GF-D8 (cell line): ENCODE results near the gene BMP8B.
"Not testable (repeated sequence)": the region's sequence is repeated elsewhere in the genome, so short reads cannot be mapped to it uniquely, and the experiment has no call there.

Experiments
- DNase-seq: peaks from one replicate; lab custom pipeline; 2025; lab: John Stamatoyannopoulos, UW

The BMP8B gene

DNA sequence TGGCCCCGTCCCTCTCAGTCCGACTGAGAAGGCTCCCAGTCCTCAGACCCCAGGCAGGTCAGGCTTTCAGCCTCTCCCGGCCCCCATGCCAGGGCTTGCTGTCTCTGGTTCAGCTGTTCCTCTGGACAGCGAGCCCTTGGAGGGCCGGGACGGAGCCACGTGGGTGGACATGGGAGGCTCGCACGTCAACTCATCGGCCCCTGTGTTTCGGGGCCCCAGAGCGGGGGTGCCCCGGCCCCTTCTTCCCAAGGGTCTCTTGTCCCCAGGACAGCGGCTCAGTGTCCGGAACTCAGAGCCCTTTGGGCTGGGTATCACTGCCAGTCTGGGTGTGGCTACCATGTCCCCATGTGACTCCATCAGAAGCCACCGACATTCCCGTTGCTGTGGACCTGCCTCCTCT, 10.8 kb downstream of the BMP8B start:
- not testable (repeated sequence) for DNase-seq

DNA sequence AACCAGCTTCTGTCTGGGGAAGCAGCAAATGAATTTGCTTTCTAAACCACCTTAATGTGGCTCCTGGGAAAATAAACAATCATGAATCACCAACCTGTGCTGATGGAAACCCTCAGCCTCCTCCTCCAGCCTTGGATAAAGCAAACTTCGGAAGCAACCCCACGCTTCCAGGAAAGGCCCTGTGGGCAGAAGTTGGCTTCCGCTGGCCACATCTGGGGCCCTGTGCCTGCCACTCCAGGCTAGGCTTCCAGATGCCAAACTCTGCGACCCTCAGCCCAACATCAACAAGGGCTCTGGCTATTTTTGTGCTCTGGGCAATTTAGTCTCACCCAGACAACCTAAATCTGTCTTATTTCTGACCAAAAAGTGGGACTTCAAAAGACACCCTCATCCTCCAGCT, 11.4 kb downstream of the BMP8B start:
- DNase-seq: no peak

DNA sequence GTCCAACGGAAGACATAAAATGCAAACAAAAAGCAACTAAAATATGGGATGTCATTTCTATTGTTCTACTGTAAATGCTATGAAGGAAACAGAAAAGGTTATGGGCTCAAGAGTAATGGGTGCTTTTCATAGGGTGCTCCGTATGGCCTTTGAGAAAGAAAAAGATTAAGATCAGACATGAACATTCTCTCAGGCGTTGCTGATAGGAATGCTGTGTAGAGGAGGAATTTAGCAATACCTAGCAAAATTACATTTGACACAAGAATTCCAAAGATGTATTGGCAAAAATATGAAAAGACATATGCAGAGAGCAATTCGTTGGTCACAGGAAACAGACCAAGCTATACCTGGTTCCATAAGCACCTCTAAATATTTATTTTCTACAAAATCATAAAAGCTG, 11.8 kb downstream of the BMP8B start:
- no peak for DNase-seq

DNA sequence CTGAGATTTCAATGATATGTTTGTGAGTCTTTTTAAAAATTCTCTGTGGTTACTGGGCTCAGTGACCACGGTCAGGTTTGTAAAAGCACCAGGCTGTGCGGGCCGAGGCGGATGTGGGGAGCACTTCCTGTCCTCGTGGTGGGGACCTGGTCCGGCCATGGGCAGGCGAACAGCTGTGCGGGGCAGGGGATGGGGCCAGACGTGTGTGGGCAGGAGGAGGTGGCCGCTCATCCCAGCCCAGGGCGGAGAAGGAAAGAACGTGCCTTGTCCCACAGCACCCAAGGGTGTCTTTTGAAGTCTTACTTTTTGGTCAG, 12.3 kb downstream of the BMP8B start:
- no peak for DNase-seq

DNA sequence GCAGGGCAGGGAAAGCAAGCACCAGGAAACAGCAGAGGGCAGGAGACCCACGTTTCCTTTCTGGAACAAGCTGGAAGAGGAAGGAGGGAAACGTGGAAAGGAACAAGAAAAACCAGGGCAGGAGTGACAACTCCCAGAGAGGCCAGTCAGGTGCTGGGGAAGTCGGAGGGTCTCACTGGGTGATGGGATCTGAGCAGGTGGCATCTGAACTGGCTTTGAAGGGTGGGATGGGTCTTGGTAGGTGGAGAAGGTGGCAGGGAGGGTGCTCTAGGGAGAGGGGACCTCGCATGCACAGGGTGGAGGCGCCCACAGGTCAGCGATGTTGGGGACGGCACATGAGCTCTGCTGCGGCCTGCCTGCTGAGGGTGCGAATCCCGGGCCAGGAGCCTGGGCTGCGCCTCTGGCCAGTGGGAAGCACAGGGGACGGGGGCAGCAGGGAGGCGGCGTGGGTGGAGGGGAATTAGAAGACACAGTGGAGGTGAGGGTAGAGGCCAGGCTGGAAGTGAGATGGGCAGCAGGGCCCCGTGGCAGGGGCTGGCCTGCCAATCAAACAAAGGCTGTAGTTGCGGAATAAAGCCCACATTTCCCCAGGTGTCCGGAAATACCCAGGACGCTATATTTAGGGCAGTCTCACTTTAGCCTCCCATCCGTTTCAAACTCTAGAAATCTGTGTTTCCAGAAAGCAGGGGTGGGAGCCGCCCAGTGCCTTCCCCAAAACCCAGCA, 12.8 kb downstream of the BMP8B start:
- DNase-seq: not testable (repeated sequence)

DNA sequence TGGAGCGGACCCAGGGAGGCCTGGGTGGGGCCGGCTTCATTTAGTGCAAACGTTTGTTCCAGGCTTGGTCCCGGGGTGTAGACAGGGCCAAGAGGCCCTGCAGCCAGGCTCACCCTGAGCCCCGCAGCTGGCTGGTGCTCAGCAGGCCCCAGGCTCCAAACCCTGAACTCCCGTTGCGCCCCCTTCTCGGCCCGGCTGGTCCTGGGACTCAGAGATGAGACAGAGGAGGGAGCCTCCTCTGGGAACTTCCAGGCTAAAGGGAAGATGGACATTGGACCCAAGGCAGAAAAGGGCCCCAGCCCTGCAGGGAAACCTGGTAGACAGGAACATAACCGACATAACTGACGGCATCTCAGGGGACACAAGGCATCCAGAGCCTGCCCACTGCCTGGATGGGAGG, 13.5 kb downstream of the BMP8B start:
- not testable (repeated sequence) for DNase-seq

DNA sequence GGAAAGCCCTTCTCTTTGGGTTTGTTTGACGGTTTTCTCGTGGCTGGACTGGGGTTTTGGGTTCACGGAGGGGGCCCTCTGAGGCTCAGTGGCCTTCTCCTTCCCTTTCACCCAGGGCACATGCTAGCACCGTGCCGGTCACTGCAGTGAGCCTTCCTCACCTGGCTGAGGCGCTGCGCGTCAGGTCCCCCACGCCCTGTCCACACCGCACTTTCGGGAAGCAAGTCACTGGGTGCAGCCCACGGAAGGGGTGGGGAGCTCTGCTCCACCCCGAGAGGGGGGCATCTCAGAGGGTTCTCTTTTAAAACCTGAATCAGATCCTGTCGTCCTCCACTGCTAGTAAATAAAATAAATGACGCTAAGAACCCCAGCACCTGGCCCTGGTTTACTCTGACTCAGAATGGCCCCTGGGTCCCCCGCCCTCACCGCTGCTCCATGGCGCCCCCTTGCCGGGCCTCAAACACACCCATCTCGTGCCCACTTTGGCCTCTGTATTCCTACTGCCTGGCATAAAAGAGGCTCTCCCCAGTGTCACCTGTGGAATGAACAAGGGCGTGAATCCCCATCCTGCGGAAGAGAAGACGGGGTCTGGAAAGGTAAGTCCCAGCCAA, 15.2 kb downstream of the BMP8B start:
- not testable (repeated sequence) for DNase-seq

DNA sequence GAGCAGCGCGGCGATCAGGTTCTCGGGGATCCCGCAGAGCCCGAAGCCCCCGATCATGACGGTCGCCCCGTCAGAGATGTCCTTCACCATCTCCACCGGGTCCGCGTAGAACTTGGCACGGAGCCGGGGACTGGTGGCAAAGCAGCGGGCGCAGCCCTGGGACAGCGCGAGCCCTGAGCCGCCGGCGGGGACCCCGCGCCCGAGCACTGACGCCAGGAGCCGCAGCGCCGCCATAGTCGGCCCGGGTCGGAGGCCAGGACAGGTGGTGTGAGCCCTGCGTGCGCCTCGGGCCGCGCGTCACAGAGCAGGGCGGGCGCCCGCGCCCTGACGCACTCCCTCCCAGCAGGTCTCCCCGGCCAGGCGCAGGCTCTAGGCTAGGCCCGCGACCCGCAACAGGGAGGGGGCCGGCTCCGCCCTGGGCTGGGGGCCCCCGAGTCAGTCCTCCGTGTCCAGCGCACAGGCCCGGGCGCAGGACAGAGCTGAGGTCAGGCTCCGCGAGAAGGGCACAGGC, 17.6 kb downstream of the BMP8B start, which contains the start of gene OXCT2:
TSS of gene OXCT2 (minus strand) at position 327 of the 511 bp plus-strand sequence. CDS start at position 234, 93 bp downstream.
- DNase-seq: not testable (repeated sequence)

DNA sequence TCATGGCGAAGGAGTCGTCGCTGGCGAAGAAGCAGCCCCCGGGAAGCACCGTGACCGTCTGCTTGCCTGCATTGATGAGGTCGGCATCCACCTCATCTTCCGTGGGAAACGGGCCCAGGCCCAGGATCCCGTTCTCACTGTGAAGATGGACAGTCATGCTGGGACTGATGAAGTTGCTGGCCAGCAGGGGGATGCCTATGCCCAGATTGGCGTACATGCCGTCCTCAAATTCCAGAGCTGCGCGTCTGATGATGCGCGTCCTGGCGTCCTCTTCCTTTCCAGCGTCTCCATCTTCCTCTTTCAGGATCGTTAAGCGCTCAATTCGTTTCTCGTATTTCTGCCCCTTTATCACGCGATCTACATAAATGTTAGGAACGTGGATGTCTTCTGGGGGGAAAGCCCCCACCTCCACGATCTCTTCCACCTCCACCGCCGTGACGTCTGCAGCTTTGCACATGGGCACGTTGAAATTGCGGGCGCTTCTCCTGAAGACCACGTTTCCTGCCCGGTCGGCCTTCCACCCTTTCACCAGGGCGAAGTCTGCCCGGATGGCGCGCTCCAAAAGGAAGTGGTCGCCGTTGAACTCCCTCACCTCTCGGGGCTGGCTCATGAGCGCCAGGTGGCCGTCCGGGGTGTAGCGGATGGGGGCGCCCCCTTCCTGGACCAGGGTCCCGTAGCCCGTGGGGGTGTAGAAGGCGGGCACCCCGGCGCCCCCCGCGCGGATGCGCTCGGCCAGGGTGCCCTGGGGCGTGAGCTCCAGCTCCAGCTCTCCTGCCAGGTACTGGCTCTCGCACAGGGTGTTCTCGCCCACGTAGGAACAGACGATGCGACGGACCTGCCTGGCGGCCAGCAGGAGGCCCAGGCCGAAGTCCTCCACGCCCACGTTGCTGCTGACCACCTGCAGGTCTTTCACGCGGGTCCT, 18.3 kb downstream of the BMP8B start:
- DNase-seq: not testable (repeated sequence)

DNA sequence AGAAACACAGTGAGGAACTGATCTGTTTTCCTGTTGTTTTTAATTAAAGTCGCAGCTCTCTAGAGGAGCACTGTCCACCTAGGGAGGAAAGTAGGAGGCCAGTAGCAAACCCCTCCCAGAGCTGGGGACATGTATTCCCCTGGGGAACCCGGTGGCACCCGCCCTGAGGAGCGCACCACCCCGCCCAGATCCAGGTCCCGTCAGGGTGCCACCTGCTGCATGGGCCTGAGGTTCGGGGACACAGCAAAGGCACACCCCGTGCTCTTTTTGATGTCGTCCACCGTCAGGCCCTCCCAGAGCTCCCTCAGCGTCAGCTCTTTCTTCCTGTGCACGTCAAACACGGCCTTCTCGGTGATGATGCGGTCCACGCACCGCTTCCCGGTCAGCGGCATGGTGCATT, 19.2 kb downstream of the BMP8B start:
- not testable (repeated sequence) for DNase-seq

DNA sequence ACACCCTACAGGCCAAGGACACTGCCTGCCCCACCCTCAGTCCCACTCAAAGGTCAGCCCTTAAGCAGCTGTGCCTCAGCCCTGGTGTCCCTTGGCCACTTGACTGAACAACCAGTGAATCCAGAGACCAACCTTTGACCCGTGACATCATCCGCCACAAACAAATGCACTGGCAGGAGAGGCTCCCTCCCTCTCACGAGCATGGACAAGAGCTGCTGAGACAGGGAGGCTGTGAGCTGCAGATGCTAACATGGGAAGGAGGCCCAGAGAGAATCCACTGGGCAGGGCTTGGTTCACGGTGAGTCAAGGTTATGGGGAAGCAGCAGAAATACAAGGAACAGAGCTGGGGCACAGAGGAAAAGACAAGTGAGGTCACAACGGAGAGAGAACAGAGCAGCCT, 22.2 kb downstream of the BMP8B start:
- not testable (repeated sequence) for DNase-seq

DNA sequence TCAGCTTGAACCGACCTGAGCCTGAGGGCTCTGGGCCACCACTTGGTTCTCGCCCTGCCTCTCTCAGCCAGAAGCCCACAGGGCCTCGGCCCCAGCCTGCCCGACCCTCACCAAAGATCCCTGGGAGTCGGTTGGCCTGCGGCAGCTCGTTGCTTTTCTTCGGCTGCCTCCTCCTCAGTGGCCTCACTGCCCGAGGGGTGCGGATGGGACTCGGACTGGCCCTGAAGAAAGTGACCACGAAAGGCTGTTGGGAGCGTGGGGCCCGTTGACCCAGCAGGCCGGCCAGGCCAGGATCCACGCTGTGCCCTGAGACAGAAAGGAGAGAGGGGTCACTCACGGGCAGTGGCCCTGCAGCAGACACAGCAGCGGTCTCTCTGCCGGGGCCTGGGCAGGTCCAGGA, 24.2 kb downstream of the BMP8B start:
- DNase-seq: not testable (repeated sequence)

DNA sequence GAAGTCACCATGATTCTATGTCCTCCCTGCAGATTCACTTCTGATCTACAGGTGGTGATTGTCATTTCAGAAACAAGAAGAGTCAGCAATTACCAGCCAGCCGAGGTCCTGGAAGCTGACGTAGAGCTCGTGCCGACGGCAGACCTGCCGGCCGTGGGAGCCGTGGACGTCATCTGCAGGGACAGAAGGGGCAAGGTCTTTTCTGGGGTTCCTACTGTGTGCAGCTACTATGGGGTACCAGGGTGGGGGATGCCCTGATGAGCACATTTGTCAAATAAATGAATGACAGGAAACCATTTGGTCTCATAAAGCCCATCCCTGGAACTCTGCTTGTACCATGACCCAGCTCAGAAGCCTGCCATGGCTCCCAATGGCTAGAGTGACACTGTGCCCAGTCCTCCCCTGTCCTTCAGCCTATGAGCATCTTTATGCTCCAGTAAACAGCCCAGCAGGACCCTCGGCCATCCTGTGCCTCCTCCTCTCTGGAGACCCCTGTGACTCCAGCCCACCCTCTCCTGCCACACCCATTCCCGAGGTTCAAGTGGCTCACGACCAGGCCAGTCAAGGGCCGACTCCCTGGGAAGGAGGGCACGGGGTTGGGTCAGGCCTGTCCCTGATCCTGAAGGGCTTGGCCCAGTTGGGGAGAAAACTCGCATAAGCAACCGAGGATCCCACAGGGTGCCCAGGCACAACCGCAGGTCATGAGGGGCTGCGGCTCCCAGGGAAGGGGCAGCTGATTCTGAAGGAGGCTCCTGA, 24.9 kb downstream of the BMP8B start:
- DNase-seq: not testable (repeated sequence)

DNA sequence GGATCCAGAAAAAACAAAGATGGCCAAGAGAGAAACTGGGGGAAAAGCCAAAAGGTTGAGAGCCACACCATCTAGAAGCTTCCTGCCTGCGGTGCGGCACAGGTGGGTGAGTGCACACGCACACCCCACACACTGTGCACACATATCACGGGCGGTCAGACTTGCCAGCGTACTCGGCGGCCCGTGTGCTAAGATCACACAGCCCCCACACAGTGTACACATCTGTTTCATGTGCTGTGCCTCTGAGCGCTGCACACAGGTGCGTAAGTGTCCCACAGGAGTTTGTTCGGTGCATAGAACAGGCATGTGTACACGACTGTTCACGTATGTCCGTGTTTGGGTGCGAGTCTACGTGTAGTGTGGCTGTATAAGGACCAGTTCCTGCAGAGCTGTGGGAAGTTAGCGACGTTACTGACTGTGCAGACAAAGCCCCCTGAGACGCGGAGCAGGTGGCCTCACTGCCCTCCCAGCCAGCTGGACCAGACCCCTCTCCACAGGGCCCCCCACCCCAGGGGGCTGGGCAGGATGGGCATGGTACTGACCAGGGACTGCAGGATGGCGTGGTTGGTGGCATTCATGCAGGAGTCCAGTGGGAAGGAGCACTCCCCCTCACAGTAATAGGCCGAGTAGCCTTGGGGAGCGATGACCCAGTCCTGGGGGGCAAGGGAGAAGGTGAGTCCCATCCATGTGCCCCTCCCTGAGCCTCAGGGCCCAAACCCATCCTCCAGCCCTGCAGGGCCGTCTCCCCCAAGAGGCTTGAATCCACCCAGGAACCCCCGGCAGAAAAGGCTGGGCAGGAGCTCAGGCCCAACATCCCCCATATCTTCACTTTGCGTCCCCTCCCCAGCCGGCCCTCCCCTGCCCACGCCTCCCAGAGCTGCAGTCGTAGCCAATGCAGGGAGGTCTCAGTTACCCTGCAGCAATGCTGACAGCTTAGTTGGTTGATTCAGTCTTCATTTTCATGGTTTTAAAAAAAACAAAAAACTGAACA, 25.8 kb downstream of the BMP8B start:
- no peak for DNase-seq

DNA sequence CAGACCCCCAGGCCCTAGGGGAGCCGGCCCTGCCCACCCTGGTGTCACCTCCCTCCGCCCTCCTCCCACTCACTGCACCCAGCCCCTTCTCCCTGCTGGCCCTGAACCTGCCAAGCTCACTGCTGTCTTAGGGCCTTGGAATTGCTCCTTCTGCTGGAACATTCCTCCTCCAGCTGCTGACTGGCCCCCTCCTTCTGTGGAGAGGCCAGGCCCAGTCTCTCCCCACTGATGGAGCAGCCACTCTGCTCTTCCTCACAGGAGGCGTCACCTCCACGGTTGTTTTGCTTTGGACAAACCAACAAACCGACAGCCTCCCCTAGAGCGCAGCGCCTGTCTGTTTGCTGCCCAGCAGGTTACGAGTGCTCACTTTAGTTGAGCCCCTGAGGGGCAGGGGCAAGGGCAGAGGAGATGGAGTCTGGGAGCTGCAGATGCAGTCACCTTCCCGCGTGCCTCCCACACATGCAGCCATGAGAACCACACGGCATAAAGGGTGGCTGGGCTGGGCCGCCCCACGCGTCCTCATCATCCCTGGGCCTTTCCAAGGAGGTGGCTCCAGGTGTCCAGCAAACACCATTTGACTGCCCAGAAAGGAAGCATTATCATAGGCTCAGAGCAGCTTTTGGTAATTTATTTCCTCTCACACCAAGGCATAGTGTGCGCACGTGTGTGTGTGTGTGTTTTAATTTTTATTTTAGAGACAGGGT, 27.0 kb downstream of the BMP8B start:
- no peak for DNase-seq

DNA sequence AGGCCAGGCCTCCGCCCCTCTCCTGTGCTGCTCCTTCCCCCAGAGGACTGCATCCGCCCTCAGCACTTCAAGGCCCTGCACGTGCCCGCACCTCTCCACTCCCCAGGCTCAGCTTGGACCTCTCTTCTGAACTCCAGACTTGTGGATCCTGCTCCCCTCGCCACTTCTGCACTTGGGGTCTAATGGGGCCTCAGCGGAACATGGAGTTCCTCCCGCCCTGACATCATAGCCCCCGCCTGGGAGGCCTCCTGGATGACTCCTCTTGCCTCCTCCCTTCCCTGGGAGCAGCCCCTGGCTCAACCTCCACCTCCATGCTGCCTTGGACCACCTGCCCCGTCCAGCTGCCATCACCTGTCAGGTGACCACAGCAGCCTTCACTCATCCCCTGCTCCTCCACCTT, 27.6 kb downstream of the BMP8B start:
- no peak for DNase-seq

DNA sequence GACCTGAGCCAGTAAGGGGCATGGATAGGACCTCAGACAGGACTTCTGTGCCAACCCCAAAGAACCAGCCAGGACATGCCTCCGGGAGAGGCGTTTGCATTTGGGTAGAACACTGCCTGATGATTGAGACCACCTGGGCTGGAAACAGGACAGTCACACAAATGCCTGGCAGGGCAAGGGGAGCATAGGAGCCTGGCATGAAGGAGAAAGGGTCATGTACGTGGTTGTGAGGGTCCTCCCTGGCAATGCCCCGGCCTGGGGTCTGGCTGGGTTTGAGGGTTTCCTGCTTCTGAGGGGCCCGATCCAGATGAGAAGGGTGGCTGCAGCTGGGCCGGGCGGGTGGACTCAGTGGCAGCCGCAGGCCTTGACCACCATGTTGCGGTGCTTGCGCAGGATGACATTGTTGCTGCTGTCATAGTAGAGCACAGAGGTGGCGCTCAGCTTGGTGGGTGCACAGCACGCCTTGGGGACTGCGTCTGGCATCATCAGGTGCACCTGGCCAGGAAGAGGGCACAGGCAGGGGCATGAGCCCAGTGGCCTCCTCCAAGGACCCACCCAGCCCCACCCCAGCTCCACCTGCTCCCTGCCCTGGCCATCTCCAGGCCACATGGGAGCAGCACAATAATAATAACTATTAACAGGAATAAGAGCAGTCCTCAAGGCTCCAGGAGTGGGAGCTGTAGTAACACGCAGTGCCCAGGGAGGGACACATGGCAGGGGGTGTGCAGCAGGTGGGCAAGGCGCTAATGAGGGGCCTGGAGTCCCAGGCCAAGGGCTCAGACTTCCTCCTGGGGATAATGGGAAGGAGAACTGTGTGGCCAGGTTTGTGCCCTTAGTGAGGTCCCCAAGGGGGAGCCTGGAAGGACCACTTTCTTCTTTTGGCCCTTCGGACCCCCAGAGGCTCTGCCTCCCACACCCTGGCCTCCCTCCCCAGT, 28.3 kb downstream of the BMP8B start:
- no peak for DNase-seq

DNA sequence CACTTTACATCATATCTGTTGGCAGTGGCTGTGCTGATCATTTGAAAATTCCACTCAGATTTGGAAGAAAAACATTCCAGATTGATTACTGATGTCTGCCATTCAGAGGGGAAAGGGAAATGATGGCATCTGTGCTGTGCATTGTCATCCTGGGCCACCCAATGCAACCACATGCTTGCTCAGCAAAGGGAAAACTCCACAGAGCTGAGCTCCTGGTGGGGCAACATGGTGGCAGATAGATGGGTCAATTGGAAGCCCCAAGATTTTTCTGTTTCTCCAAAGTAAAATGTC, 29.3 kb downstream of the BMP8B start:
- DNase-seq: no peak
